Ovary (tissue), 3 donors: ENCODE measurements around the gene DPY19L3.

Experiments used
- EP300 ChIP-seq: sonication (generic); formaldehyde crosslinking; IDR thresholded peaks from one replicate; pipeline ENCODE4 v1.6.1; 2017; ENCODE audit warnings: antibody characterized with exemption
- POLR2A ChIP-seq: fragments of 450-650 bp; IDR thresholded peaks from one replicate; pipeline ENCODE4 v1.6.1; 2017; ENCODE audit warnings: antibody characterized with exemption, mild to moderate bottlenecking, moderate library complexity
- TF ChIP-seq, protein P1 (sequence below), 3 donors: fragments of 450-650 bp in 2 of 3; fragments of 200-600 bp in 1 of 3; IDR thresholded peaks; one replicate each; pipeline versions ENCODE4 v1.5.1 to v1.8.0; 2016 to 2022; ENCODE audit warnings: antibody characterized with exemption in 3 of 3, mild to moderate bottlenecking in 1 of 3
- donor health status: DM: no; HTN: no; CAD: no.

DNA sequence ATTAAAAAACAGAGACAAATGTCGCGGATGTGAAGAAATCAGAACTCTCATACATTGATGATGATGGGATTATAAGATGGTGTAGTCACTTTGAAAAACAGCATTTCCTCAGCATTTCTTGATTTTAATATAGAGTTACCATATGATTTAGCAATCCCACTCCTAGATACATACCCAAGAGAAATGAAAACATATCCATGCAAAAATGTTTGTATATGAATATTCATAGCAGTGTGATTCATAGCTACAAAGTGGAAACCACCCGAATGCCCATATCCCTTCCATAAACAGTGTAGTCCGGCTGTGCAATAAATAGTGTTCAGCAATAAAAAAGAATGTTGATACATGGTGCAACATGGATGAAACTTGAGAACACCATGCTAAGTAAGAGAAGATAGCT is 44.6 kb downstream of the DPY19L3 start:
- no peak for TF ChIP-seq EP300
- TF ChIP-seq, protein P1, sequence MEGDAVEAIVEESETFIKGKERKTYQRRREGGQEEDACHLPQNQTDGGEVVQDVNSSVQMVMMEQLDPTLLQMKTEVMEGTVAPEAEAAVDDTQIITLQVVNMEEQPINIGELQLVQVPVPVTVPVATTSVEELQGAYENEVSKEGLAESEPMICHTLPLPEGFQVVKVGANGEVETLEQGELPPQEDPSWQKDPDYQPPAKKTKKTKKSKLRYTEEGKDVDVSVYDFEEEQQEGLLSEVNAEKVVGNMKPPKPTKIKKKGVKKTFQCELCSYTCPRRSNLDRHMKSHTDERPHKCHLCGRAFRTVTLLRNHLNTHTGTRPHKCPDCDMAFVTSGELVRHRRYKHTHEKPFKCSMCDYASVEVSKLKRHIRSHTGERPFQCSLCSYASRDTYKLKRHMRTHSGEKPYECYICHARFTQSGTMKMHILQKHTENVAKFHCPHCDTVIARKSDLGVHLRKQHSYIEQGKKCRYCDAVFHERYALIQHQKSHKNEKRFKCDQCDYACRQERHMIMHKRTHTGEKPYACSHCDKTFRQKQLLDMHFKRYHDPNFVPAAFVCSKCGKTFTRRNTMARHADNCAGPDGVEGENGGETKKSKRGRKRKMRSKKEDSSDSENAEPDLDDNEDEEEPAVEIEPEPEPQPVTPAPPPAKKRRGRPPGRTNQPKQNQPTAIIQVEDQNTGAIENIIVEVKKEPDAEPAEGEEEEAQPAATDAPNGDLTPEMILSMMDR (IDR thresholded peaks at IDR 0.05) = no peak
- TF ChIP-seq POLR2A = no peak
